GM18951 (cell line): ENCODE measurements around the gene APOB.

Experiments used
- POLR2A ChIP-seq: IDR thresholded peaks from 4 replicates; pipeline ENCODE4 v1.6.1; 2011; ENCODE audit warnings: mild to moderate bottlenecking; ENCODE audit not compliant: insufficient read length, insufficient read depth; ENCODE audit errors: extremely low read depth
- in situ Hi-C: fragments of 300-500 bp; cut with MboI; formaldehyde crosslinking; loops from one replicate; pipeline ENCODE4 v1.12.0; 2022; ENCODE audit warnings: low sequenced_read_pairs, mixed read lengths, inconsistent platforms; ENCODE audit not compliant: unreplicated experiment

The APOB gene

DNA sequence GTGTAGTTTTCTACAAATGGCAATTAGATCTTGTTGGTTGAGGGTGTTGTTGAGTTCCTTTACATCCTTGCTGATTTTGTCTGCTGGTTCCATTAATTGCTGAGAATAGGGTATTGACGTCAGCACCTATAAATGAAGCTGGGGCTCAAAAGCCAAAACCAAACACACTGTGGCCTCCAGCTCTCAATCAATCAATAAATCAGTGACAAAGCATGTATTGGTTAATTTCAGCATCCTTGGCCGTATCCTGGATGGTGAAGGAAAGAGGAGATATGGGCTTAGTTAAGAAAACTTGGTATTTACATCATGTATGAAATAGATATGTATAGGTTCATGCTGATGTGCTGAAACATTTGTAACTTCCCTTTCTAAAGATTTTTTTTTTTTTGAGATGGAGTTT is 13.2 kb upstream of the APOB start:
- no peak for TF ChIP-seq POLR2A
- in situ Hi-C loops, result no loop called here

DNA sequence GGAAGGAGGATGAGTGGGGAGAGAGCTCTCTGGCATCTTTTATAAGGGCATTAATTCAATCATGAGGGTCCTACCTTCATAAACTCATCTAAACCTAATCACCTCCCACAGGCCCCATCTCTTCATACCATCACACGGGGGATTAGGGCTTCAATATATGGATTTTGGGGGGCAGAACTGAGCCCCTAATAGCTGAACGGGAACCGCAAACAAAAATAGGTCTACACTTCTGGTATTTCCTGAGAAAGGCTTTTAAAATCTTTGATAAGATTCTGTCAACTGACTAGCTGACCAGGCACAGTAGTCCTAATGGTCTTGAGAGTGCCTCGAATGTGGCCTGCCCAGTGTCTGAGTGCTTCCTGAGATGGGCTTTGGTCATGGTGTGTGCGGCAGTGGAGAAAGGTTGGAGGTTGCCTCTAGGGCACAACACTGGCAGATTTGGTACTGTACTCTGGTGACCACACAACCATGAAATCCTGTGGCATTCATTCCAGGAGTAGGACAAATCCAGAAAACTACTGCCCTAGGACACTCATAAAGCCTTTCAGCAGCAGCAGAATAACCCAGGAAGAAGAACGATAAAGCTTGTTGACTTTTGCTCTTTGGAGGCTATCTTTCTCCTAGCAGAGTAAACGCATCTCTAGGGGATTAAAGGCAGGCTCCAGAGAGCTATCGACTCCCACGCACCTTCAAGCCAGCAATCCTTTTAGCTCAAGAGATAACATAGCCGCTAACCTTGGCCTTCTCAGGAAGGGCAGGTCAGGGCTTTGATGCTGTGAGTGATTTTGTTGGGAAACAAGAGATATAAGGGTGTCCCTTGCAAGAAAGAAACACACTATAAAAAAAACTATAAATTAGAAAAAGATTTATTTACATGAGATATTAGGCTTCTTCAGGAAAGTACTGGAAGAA is 12.3 kb upstream of the APOB start:
- no peak for TF ChIP-seq POLR2A
- in situ Hi-C loops, result no loop called here

DNA sequence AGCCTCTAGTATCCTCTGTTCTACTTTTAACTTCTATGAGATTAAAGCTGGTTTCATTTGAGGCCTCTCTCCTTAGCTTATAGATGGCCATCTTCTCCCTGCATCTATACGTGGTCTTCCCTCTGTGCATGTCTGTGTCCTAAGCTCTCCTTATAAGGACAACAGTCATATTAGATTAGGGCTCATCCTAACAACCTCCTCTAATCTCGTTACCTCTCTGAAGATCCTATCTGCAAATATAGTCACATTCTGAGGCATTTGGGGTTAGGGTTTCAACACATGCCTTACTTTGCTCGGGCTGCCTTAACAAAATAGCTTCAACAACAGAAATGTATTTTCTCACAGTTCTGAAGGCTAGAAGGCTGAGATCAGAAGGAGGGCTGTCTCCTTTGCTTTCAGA is 11.6 kb upstream of the APOB start:
- in situ Hi-C loops, result no loop called here
- no peak for TF ChIP-seq POLR2A

DNA sequence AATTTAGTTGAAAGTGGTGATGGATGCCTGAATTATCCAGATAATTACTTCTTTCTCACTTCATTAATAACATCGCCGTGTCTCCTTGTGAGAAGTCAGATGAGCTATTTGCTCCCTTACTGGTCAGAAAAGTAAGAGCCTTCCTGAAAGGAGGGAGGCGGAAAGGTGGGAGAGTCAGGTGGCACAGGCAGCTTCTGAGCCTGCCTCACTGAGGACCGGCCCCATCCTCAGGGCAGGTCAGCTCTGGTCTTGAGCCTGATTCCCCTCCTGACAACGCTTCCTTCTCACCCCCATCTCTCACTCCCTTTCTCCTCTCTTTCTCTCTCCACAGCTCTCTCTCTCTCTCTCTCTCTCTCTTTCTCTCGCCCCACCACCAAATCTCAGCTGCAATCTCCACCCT is 10.1 kb upstream of the APOB start:
- in situ Hi-C loops, result no loop called here
- TF ChIP-seq POLR2A, result no peak

DNA sequence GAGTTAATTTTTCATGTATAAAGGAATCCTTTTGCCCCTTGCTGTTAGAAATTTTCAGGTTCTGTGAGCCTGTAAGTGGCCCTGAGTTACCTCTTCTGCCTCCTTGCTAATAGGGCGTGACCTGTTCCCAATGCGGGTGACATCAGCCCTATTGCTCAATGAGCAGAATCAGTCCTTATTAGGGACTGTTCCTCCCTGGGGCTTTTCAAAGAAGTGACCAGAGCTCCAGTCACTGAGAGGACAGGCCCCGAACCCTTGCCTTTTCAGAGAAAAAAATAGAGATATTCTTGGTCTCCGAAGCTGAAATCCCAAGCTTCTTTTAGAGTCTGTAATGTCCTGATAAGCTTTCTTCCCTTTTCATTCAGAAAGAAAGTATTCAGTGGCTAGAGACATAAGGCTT is 8.2 kb upstream of the APOB start:
- in situ Hi-C loops, result no loop called here
- no peak for TF ChIP-seq POLR2A

DNA sequence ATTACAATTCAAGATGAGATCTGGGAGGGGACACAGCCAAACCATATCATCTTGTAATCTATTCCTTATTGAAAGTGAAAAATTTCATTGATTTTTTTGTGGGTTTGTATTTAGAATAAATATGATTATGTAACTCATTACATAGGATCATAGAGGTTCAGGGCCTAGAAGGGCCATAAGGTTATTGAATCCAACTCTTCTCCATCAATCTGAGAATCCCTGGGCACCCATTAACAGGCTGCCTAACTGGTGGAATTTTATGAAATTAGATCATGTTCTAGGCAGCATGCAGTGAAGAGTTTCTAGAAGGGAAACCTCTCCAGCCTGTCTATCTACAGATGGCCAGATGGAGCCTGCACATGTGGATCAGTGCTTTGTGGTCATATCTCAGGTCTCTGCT is 6.3 kb upstream of the APOB start:
- TF ChIP-seq POLR2A, result no peak
- in situ Hi-C loops, result no loop called here

DNA sequence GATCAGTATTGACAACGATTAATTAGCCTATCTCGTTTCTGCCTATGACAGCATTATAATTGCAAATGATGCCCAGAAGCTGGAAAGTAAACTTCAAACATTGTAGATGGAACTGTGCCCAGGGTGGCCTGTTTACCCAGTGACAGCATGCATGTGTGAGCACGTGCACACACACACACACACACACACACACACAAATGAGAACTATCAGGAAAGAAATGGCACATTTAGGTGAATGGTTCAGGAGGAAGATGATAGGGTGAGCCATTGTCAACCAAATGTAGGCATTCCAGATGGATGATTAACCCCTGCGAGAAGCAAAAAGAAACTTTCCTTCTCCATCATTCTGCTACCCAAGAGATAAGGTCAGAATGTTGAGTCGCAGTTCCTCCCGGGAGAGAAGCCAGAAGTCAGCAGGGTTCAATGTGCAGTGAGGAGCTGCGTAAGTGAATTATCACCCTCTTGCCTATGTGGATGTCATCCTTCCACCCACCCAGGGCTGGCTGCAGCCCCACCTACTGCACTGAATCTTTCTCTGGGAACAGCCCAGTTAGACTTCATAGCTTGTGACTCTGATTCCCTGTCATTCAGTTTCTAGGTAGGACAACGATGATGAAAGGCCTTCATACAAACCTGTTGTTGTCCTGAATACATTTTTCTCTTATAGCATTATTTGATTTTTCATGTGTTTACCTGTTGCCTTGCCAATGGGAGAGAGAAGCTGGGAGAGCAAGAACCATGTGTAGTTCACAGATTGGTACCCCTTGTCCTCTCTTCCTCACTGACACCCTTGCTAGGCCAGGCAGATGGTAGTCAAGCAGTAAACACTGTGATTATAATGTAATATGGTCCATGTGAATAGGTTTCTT is 3.5 kb upstream of the APOB start:
- in situ Hi-C loops, result loop anchor here (25.0 kb wide), 1 partner anchor 265 kb away; no protein-coding TSS in a partner anchor
- no peak for TF ChIP-seq POLR2A

DNA sequence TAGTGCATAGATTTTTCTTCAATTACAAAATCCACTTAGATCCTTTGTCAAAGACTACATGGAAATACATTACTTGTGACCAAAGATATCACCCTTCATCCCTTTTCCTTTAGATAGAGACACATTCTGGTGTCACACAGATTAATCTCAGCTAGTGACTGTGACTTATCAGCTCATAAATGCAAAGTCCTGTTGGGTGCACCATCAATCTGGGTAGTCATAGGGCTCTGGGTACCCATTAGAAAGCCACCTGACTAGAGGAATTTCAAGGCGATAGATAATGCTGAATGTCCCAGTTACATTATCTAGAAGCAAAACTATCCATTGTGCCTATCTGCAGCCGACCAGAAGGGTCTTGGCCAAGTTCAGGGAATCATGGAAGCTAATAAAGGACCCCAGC is 2.6 kb upstream of the APOB start:
- TF ChIP-seq POLR2A, result no peak
- in situ Hi-C loops, result loop anchor here (25.0 kb wide), 1 partner anchor 266 kb away; no protein-coding TSS in a partner anchor

DNA sequence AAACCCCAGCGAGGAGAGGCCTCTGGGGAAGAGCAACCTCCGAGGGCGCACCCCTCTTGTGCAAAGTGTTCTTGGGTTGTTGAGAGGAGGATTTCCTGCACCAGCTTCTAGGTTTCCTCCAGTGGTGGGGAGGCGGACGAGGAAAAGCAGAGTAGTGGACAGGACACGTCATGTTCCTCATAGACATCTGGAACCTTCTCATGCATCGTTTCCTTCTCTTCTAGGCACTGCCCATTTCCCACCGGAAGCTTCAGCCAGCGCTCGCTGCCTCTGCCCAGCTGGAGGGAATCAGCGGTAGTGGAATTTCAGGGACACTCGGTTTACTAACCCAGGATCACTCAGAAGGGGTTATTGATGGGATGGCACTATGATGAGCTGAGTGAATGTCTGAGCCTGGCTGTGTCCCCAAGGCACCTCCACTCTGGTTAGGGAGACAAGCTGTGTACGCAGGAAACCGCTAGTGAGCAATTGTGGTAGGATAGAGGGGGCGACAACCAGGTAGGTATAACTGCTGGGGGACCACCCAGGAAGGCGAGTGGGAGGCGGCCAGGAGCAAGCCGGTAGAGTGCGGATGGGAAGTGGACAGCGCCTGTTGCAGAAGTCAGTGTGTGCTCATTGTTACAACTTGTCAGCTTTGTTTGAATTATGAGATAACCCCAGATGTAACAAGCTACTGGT is 960 bp upstream of the APOB start:
- in situ Hi-C loops, result loop anchor here (25.0 kb wide), 1 partner anchor 267 kb away; no protein-coding TSS in a partner anchor
- no peak for TF ChIP-seq POLR2A

DNA sequence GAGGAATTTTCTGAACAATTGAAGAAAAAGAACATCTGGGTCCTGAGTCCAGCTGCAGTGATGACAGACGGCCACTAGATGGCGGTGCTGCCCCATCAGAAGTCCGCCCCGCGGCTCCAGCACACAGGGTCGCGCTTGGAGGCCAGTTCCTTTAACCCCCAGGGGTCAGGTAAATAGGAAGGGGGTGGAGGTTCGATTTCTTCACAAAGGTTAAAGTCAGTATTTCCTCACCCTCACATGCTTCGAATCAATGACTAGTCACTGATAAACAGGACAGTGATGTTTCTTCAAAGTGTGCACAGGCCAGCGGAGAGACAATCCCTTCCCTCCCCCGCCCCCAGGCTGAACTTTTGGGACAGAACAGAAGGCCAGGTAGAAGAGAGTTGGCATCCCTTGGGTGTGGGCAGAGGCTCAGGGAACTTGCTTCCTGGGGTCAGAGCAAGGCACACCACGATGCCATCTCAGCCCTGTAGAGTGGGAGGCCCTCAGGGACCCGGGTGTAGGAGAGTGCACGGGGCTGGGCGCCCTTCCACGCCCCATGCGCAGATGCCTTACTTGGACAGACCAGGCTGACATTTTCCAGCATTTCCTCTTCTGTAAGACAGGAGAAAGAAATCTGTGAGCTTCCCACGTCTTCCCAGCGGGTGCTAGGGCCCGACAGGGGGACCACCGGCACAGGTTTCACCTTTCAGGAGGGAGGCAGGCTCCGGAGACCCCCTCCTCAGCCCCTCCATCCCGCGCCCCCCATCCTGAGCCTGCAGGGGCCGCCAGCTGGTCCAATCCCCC is 722 bp downstream of the APOB start:
- no peak for TF ChIP-seq POLR2A
- in situ Hi-C loops, result loop anchor here (25.0 kb wide), 1 partner anchor 269 kb away; no protein-coding TSS in a partner anchor

DNA sequence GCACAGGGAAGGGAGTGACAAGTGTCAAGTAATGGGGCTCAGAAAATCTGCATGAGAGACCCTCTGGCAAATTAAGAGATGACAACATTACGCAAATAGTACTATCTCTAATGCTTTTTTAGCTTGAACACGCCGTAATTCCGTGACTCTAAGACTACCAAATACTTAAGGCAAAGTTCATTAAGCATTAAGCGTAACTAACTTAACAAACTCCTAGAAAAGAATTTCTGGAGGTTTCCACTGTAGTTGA is 1.2 kb downstream of the APOB start:
- in situ Hi-C loops, result loop anchor here (25.0 kb wide), 1 partner anchor 270 kb away; no protein-coding TSS in a partner anchor
- TF ChIP-seq POLR2A, result no peak

DNA sequence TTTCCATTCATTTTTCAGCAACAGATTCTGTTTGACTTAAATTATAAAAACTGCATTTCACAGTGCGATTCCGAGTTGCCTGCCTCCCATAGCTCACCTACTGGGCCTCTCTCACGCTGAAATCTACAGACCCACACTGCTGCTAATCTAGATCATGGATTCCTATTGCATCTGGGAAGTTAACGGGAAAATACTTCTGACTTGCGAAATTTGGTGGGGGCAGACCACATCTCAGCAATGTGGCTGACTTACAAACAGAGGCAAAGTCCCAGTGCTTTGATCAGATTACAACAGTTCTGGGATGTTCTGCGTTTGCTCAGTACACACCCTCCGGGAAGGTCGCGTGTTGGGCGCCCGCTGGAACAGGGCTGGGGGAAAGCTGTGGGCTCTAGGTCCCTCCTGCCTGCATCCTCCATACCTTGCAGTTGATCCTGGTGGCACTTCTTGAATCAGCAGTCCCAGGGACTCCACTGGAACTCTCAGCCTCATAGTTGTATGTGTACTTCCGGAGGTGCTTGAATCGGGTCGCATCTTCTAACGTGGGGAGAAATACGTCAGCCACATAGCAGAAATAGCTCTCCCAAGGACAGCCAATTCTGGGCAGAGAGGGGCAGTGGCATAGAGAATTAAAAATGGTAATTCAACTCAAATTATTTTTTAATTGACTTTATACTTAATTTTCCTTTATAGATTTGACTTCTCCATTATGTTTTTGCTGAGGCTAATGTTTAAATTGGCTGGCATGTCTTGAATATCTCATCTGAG is 1.7 kb downstream of the APOB start:
- in situ Hi-C loops, result loop anchor here (25.0 kb wide), 1 partner anchor 270 kb away; no protein-coding TSS in a partner anchor
- TF ChIP-seq POLR2A, result no peak
